ENCODE data around the gene ANKFY1. TPM values are rescaled to one million over a fixed set of nuclear protein-coding genes. Genes with fewer than 3 reads are reported as not detected.
A peak's percentile ranks its signal among the peaks of the same experiment; 100 is the strongest.

ANKFY1 gene
- polyA plus RNA-seq, 1 experiment, result 43.5 TPM

DNA sequence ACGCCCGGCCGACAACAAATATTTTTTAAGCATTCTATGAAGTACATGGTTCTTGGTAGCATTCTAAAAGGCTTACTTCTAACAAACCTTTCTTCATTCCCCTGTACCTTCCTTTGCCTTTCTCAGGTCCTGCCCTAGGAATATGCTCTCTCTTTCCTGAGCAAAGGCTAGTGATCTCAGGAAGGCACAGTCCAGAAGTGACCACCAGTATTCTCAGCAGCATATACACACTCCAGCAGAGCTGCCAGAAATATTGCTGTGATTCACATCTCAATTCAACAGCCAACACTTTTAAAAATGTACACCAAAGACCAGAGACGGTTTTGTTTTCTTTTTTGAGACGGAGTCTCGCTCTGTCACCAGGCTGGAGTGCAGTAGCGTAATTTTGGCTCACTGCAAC, 41.4 kb upstream of the ANKFY1 start:
- Histone ChIP-seq H3K27me3 (ENCODE audit: control insufficient read depth, insufficient read depth, low read length) (no peaks in the 10 kb centered on the region), H3K4me3 (ENCODE audit: low read depth, low read length) (no peak overlapping the region), H3K36me3 (ENCODE audit: control insufficient read depth, insufficient read depth, low read length) (peaks cover 1% of the 10 kb centered on the region; the same call in 1 of the 2 replicates)
- POLR2A ChIA-PET, result no interaction called here
- no peak for DNase-seq (ENCODE audit: low read depth)
- TF ChIP-seq, protein P1, sequence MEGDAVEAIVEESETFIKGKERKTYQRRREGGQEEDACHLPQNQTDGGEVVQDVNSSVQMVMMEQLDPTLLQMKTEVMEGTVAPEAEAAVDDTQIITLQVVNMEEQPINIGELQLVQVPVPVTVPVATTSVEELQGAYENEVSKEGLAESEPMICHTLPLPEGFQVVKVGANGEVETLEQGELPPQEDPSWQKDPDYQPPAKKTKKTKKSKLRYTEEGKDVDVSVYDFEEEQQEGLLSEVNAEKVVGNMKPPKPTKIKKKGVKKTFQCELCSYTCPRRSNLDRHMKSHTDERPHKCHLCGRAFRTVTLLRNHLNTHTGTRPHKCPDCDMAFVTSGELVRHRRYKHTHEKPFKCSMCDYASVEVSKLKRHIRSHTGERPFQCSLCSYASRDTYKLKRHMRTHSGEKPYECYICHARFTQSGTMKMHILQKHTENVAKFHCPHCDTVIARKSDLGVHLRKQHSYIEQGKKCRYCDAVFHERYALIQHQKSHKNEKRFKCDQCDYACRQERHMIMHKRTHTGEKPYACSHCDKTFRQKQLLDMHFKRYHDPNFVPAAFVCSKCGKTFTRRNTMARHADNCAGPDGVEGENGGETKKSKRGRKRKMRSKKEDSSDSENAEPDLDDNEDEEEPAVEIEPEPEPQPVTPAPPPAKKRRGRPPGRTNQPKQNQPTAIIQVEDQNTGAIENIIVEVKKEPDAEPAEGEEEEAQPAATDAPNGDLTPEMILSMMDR (IDR thresholded peaks at IDR 0.05; ENCODE audit: insufficient read depth, low read depth, low read length), result no peak
- CTCF ChIA-PET, result interaction anchor here (2.0 to 2.8 kb wide), 4 partner anchors 11 to 89 kb away, joined by 8 to 21 read pairs (median 12); no protein-coding TSS in a partner anchor

DNA sequence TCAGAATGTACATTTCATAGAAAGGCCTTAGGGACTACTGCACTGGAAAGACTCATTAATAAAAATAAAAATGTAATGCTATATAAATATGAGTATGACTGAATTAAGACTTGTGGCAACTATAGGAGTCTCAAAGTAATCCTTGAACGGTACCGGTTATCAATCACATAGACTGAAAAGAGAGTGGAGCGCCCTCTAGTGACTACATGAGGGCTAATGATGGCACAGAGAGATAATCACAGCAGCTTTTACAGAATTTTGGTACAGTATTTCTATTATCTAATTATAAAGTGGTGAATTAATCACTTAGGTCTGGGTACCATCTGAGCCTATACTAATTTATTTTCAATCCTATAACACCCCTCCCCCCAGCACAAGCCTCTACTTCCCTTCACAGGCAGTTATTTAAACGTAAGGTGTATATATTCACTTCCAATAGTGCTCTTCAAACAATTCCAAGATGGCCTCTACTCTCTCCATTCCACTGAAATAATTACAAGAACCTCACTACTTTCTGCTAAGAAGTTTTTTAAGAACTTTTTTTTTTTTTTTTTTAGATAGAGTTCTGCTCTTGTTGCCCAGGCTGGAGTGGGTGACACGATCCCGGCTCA, 40.7 kb upstream of the ANKFY1 start:
- ChIA-PET POLR2A (interaction anchor here (0.6 kb wide), 1 partner anchor 34 kb away, joined by 5 read pairs; no protein-coding TSS in a partner anchor), CTCF (interaction anchor here (0.6 to 2.8 kb wide), 17 partner anchors 10 to 89 kb away, joined by 3 to 21 read pairs (median 4); no protein-coding TSS in a partner anchor)
- Histone ChIP-seq H3K36me3 (ENCODE audit: control insufficient read depth, insufficient read depth, low read length) (peaks cover 1% of the 10 kb centered on the region; the same call in 1 of the 2 replicates), H3K27me3 (ENCODE audit: control insufficient read depth, insufficient read depth, low read length) (no peaks in the 10 kb centered on the region), H3K4me3 (ENCODE audit: low read depth, low read length) (no peak overlapping the region)
- no peak for DNase-seq (ENCODE audit: low read depth)
- TF ChIP-seq, protein P1 (IDR thresholded peaks at IDR 0.05; ENCODE audit: insufficient read depth, low read depth, low read length), result peak; percentile 80

DNA sequence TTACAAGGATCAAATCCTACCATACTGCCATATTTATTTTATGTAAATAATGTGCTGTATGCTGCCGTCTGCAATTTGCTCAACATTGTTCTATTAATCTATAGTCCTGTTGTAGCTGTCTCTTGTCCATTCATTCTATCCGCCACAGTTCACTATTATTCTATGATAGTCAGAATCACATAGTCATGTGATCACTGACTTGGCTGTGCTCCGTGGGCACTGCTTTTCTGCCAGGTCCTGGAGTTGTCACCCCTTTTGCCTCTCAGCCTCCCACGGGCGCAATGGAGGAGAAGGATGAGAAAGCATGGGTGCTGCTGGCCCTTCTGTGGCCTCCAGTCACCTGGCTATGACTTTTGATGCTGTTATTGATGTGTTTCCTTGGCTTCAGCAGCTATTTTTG, 37.3 kb upstream of the ANKFY1 start:
- no peak for DNase-seq (ENCODE audit: low read depth)
- TF ChIP-seq, protein P1 (IDR thresholded peaks at IDR 0.05; ENCODE audit: insufficient read depth, low read depth, low read length), result no peak
- CTCF ChIA-PET, result no interaction called here
- Histone ChIP-seq H3K27me3 (ENCODE audit: control insufficient read depth, insufficient read depth, low read length) (no peaks in the 10 kb centered on the region), H3K36me3 (ENCODE audit: control insufficient read depth, insufficient read depth, low read length) (peaks cover 1% of the 10 kb centered on the region; the same call in 1 of the 2 replicates), H3K4me3 (ENCODE audit: low read depth, low read length) (no peak overlapping the region)
- POLR2A ChIA-PET, result no interaction called here

DNA sequence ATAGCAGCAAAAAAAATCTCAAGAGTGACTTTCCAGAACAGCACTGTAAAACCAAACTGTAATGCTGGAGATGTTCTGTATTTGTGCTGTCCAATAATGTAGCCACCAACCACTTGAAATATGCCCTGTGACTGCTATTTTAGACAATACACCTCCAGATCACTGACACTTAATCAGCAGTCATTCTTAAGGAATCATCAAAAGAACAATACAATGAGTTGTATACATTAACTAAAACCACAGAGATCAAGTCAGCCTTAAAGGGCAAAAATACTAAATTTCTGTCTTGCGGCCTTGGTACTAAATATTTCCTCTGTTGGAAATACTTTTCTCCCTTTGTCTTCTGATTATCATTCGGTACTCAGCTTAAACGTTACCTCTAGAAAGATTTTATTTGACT, 33.6 kb upstream of the ANKFY1 start:
- CTCF ChIA-PET, result interaction anchor here (0.8 to 1.4 kb wide), 2 partner anchors 9 to 32 kb away, joined by 3 to 5 read pairs; no protein-coding TSS in a partner anchor

DNA sequence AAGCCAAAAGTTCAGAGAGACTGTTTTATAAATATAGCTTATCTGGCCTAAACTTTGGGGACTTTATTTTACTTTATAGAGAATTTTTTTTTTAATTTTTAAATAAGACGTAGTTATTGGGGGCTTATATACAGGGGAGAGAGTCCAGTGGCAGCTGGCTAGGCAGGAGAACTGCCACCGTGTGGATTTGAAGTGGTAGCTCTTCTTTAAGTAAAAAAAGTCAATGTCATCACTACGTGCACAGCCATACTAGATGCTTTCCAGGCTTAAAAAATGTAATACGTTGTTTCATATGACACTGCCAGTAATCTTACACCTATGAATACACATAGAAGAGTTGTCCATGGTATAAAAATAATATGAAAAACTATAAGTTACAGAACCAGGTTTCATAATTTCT, 31.9 kb upstream of the ANKFY1 start:
- DNase-seq (ENCODE audit: low read depth), result no peak
- POLR2A ChIA-PET, result no interaction called here
- H3K4me3 ChIP-seq (ENCODE audit: low read depth, low read length), result no peak overlapping the region
- H3K36me3 ChIP-seq (ENCODE audit: control insufficient read depth, insufficient read depth, low read length), result peaks cover 3% of the 10 kb centered on the region; the same call in 1 of the 2 replicates
- CTCF ChIA-PET, result interaction anchor here (1.7 to 3.2 kb wide), 2 partner anchors 8 to 80 kb away, joined by 3 to 21 read pairs; no protein-coding TSS in a partner anchor
- TF ChIP-seq, protein P1 (IDR thresholded peaks at IDR 0.05; ENCODE audit: insufficient read depth, low read depth, low read length), result no peak
- no peaks in the 10 kb centered on the region for H3K27me3 ChIP-seq (ENCODE audit: control insufficient read depth, insufficient read depth, low read length)

More for the DNA sequence above, 33.6 kb upstream of the ANKFY1 start:
- Histone ChIP-seq H3K27me3 (ENCODE audit: control insufficient read depth, insufficient read depth, low read length) (no peaks in the 10 kb centered on the region), H3K4me3 (ENCODE audit: low read depth, low read length) (no peak overlapping the region), H3K36me3 (ENCODE audit: control insufficient read depth, insufficient read depth, low read length) (peaks cover 3% of the 10 kb centered on the region; the same call in 1 of the 2 replicates)
- POLR2A ChIA-PET, result no interaction called here
- TF ChIP-seq, protein P1 (IDR thresholded peaks at IDR 0.05; ENCODE audit: insufficient read depth, low read depth, low read length), result no peak
- DNase-seq (ENCODE audit: low read depth), result no peak
